ENCODE results near the gene POPDC3.

The POPDC3 gene

GRCh38 chr6:105209950-105210706 lies 30.3 kb upstream of the POPDC3 start:
- in situ Hi-C loops (cut with MboI; ENCODE audit: low sequenced_read_pairs) = no loop called here
- no peaks in the 10 kb centered on the region for H3K27me3 ChIP-seq (ENCODE audit: low read depth)
- no peaks in the 10 kb centered on the region for H3K36me3 ChIP-seq (replicated peaks)
- no peaks in the 10 kb centered on the region for H3K9me3 ChIP-seq
- no peak overlapping the region for H3K4me3 ChIP-seq
- peaks cover 27% of the 10 kb centered on the region for H3K4me1 ChIP-seq
- no peak for DNase-seq (ENCODE audit: low spot score in 2 of 2)

- Histone ChIP-seq H3K4me1 (peaks cover 24% of the 10 kb centered on the region), H3K27me3 (ENCODE audit: low read depth) (no peaks in the 10 kb centered on the region), H3K36me3 (replicated peaks) (no peaks in the 10 kb centered on the region), H3K4me3 (no peak overlapping the region), H3K9me3 (no peaks in the 10 kb centered on the region)
- no peak for DNase-seq (ENCODE audit: low spot score in 2 of 2)
- in situ Hi-C loops (cut with MboI; ENCODE audit: low sequenced_read_pairs) = no loop called here
These were observed 27.9 kb upstream of the POPDC3 start for GRCh38 chr6:105207524-105208269.

DNA sequence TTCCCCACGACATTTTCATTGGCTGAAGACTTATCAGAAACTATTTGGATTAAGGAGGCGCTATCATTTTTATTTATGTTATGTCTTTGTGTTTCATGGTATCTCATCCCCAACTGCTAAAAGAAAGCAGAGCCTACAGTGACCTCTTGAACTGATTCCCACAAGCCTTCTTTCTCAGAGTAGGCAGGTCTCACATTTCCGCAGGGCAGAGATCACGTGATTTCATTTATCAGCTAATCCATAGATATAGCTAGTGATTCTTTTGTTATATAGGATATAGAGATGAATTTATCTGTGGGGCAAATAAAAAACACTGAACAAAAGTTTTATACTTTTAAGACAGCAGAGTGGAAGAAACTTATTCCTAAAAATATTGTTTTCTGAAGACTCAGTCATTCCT lies 25.0 kb upstream of the POPDC3 start:
- no peak for DNase-seq (ENCODE audit: low spot score in 2 of 2)
- Histone ChIP-seq H3K4me1 (peaks cover 10% of the 10 kb centered on the region), H3K9me3 (no peaks in the 10 kb centered on the region), H3K36me3 (replicated peaks) (no peaks in the 10 kb centered on the region), H3K4me3 (no peak overlapping the region), H3K27me3 (ENCODE audit: low read depth) (no peaks in the 10 kb centered on the region)
- in situ Hi-C loops (cut with MboI; ENCODE audit: low sequenced_read_pairs) = no loop called here

- DNase-seq (ENCODE audit: low spot score in 2 of 2) = no peak
- Histone ChIP-seq H3K27me3 (ENCODE audit: low read depth) (no peaks in the 10 kb centered on the region), H3K9me3 (no peaks in the 10 kb centered on the region), H3K4me3 (no peak overlapping the region), H3K4me1 (peaks cover 6% of the 10 kb centered on the region), H3K36me3 (replicated peaks) (no peaks in the 10 kb centered on the region)
- in situ Hi-C loops (cut with MboI; ENCODE audit: low sequenced_read_pairs) = no loop called here
These were observed 24.5 kb upstream of the POPDC3 start for GRCh38 chr6:105204331-105204730.

DNA sequence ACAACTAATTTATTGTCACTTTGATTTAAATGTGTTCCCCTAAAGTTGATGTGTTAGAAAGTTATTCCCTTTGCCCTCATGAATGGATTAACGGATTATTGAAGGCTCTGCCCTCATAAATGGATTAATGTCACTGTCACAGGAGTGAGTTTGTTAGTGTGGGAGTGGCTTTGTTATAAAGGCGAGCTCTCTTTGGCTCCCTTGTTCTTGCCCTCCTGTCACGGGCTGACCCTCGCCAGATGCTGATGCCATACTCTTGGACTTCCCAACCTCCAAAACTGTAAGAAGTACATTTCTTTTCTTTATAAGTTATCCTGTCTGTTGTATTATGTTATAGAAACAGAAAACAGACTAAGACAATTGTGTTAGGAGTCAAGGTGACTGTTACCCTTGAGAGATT lies 22.7 kb upstream of the POPDC3 start:
- H3K4me1 ChIP-seq = peaks cover 6% of the 10 kb centered on the region

DNA sequence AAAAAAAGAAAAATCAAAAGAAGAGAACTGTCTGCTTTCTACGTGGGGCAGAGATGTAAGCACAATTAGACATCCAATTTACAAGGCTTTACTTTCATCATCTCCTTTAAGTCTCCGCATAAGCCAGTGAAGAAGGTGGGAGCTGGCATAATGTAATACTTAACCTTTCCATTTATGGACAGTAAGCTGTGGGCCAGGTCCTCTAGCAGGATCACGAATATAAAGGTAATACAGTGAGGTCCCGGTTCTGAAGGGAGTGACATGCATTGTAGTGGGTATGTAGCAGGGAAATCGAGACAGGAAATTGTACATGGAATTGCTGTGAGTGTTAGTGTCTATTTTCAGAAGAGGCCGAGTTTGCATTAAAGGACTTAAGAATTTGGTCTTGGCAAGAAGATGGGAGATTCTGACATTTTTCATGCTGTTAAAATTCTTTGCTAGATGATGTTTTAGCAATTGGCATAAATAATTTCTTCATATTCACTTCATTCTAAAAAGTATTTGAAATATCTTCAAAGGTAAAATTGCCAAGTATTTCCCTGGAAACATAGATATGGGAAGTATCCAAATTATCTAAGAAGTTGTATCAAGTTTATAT lies 20.4 kb upstream of the POPDC3 start:
- H3K36me3 ChIP-seq (replicated peaks) = no peaks in the 10 kb centered on the region
- no peak overlapping the region for H3K4me3 ChIP-seq
- in situ Hi-C loops (cut with MboI; ENCODE audit: low sequenced_read_pairs) = no loop called here
- peaks cover 10% of the 10 kb centered on the region for H3K4me1 ChIP-seq
- no peak for DNase-seq (ENCODE audit: low spot score in 2 of 2)
- no peaks in the 10 kb centered on the region for H3K27me3 ChIP-seq (ENCODE audit: low read depth)
- no peaks in the 10 kb centered on the region; the same call in 1 of the 2 replicates for H3K9me3 ChIP-seq

More for the DNA sequence above, 22.7 kb upstream of the POPDC3 start:
- Histone ChIP-seq H3K36me3 (replicated peaks) (no peaks in the 10 kb centered on the region), H3K9me3 (no peaks in the 10 kb centered on the region; the same call in 1 of the 2 replicates), H3K27me3 (ENCODE audit: low read depth) (no peaks in the 10 kb centered on the region), H3K4me3 (no peak overlapping the region)
- in situ Hi-C loops (cut with MboI; ENCODE audit: low sequenced_read_pairs) = no loop called here
- DNase-seq (ENCODE audit: low spot score in 2 of 2) = peak in 1 of 2 experiments; percentile 53

- Histone ChIP-seq H3K27me3 (ENCODE audit: low read depth) (no peaks in the 10 kb centered on the region), H3K4me1 (peaks cover 13% of the 10 kb centered on the region), H3K9me3 (no peaks in the 10 kb centered on the region; the same call in 1 of the 2 replicates), H3K4me3 (no peak overlapping the region), H3K36me3 (replicated peaks) (no peaks in the 10 kb centered on the region)
- in situ Hi-C loops (cut with MboI; ENCODE audit: low sequenced_read_pairs) = no loop called here
- DNase-seq (ENCODE audit: low spot score in 2 of 2) = no peak
These were observed 19.9 kb upstream of the POPDC3 start for GRCh38 chr6:105199711-105200110.

DNA sequence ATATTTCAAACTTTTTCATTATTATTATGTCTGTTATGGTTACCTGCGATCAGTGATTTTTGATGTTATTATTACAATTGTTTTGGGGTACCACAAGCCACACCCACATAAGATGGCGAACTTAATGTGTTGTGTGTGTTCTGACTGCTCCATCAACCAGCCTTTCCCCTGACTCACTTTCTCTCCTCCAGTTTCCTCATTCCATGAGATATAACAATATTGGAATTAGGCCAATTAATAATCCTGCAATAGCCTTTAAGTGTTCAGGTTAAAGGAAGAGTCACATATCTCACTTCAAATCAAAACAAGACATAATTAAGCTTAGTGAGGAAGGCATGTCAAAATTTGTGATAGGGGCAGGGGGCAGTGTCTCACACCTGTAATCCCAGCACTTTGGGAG lies 16.3 kb upstream of the POPDC3 start:
- H3K4me1 ChIP-seq = peaks cover 11% of the 10 kb centered on the region
- no peaks in the 10 kb centered on the region for H3K36me3 ChIP-seq (replicated peaks)
- H3K9me3 ChIP-seq = no peaks in the 10 kb centered on the region; the same call in 1 of the 2 replicates
- in situ Hi-C loops (cut with MboI; ENCODE audit: low sequenced_read_pairs) = no loop called here
- H3K27me3 ChIP-seq (ENCODE audit: low read depth) = no peaks in the 10 kb centered on the region
- no peak for DNase-seq (ENCODE audit: low spot score in 2 of 2)
- no peak overlapping the region for H3K4me3 ChIP-seq

DNA sequence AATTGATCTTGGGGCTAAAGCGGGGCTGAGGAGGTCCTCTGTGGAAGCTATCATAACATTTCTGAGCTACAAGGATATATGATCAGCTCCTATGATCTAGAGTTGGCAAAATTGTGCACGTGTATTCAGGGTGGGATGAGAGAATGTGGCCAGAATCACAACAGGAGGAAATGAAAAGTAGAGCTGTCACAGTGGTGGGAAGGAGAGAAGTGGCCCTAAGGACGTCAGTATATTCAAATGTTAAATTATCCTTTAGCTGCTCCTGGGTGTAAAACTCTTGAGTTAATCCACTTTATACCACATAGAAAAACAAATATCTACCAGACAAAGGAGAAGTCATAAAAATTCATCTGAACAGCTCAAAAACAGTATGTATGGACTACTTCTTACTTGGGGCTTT lies 14.8 kb upstream of the POPDC3 start:
- peak; percentile 43 to 96 for DNase-seq (ENCODE audit: low spot score in 2 of 2)
- H3K4me1 ChIP-seq = peaks cover 17% of the 10 kb centered on the region
- in situ Hi-C loops (cut with MboI; ENCODE audit: low sequenced_read_pairs) = no loop called here
- H3K36me3 ChIP-seq (replicated peaks) = no peaks in the 10 kb centered on the region
- H3K27me3 ChIP-seq (ENCODE audit: low read depth) = no peaks in the 10 kb centered on the region
- no peak overlapping the region for H3K4me3 ChIP-seq
- H3K9me3 ChIP-seq = no peaks in the 10 kb centered on the region; the same call in 1 of the 2 replicates

- no peak for DNase-seq (ENCODE audit: low spot score in 2 of 2)
- no peaks in the 10 kb centered on the region for H3K27me3 ChIP-seq (ENCODE audit: low read depth)
- in situ Hi-C loops (cut with MboI; ENCODE audit: low sequenced_read_pairs) = no loop called here
- no peaks in the 10 kb centered on the region; the same call in 1 of the 2 replicates for H3K9me3 ChIP-seq
- H3K4me3 ChIP-seq = no peak overlapping the region
- peaks cover 17% of the 10 kb centered on the region for H3K4me1 ChIP-seq
- H3K36me3 ChIP-seq (replicated peaks) = no peaks in the 10 kb centered on the region
These were observed 14.3 kb upstream of the POPDC3 start for GRCh38 chr6:105194106-105194505.

DNA sequence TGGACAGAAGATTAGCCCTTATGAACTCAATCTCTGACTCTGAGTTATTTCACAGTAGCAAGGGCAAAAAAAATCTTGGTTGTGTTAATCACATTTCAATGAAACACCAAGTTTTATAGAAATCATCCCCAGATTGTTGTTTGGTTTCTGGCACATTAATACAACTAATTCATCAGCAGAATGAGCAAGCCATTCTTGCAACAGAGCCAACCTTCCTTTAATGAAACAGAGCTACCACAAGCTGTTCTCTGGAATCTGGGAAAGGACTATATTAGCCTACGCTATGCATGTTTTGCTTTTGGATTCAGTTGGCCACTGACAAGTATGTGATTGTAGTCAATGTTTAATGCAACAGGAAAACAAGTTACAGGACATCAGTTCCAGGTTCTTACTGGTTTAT lies 13.8 kb upstream of the POPDC3 start:
- Histone ChIP-seq H3K4me1 (peaks cover 17% of the 10 kb centered on the region), H3K27me3 (ENCODE audit: low read depth) (no peaks in the 10 kb centered on the region), H3K36me3 (replicated peaks) (no peaks in the 10 kb centered on the region), H3K4me3 (no peak overlapping the region), H3K9me3 (no peaks in the 10 kb centered on the region; the same call in 1 of the 2 replicates)
- DNase-seq (ENCODE audit: low spot score in 2 of 2) = no peak
- in situ Hi-C loops (cut with MboI; ENCODE audit: low sequenced_read_pairs) = no loop called here

DNA sequence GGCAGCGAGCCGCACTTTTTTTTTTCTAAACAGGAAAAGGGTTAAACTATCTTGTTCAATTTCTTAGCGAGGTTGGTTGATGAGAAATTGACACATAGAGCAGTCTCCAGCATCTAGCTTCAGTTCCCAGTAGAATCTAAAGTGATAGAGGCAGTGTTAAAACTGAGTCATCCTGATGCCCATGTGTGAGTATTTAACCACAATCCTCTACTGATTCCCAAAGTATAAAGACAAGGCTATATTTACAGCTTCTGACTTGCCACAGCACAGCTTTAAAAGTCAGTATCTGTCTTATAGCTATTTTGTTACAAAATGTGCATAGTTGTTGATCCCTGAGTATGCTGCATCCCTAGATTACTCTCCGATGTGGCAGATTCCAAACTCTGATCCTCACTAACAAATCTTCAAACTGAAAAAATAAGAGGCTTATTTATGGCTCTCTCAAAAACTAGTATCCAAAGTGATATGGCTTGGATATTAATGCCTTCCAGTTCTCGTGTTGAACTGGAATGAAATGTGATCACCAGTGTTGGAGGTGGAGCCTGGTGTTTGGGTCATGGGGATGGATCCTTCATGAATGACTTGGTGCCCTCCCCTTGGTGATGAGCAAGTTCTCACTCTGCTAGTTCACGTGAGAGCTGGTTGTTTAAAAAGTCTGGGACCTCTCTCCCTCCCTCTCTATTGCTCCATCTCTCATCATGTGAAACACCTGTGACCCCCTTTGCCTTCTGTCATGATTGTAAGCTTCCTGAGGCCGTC lies 13.1 kb upstream of the POPDC3 start:
- H3K27me3 ChIP-seq (ENCODE audit: low read depth) = no peaks in the 10 kb centered on the region
- no peak for DNase-seq (ENCODE audit: low spot score in 2 of 2)
- in situ Hi-C loops (cut with MboI; ENCODE audit: low sequenced_read_pairs) = no loop called here
- no peaks in the 10 kb centered on the region for H3K36me3 ChIP-seq (replicated peaks)
- H3K4me1 ChIP-seq = peaks cover 17% of the 10 kb centered on the region
- H3K9me3 ChIP-seq = no peaks in the 10 kb centered on the region; the same call in 1 of the 2 replicates
- no peak overlapping the region for H3K4me3 ChIP-seq

DNA sequence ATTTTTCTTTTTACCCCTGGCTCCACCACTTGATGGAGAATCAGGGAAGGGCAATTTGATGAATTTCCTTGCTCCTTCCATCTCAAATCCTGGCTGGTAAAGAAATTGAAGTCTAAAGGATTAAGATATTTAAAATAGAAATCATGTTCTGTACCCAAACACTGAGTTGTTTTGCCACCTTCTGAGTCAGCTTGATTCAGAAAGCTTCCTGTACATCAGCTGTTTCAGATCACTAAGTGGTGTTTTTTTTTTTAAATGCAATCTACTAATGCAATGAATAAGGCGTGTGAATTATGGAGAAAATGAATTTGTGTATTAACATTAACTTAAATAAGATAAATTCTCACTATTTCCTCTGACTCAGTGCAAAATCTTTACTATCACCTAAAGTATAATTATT lies 11.5 kb upstream of the POPDC3 start:
- H3K4me1 ChIP-seq = peaks cover 17% of the 10 kb centered on the region
- H3K4me3 ChIP-seq = no peak overlapping the region
- no peaks in the 10 kb centered on the region for H3K36me3 ChIP-seq (replicated peaks)
- no peak for DNase-seq (ENCODE audit: low spot score in 2 of 2)
- H3K9me3 ChIP-seq = no peaks in the 10 kb centered on the region
- in situ Hi-C loops (cut with MboI; ENCODE audit: low sequenced_read_pairs) = no loop called here
- H3K27me3 ChIP-seq (ENCODE audit: low read depth) = no peaks in the 10 kb centered on the region

Measured in HAP-1 (cell line).